Stimulated activated CD4-positive, alpha-beta T cell treated with anti-CD3 and anti-CD28 coated beads, Interleukin-12 subunit alpha, Interleukin-12 subunit beta, amount 100 ng/mL, for 4 hours (primary cell): ENCODE data around the gene ADORA1.

Experiments
- DNase-seq: peaks from one replicate; pipeline ENCODE4 v3.0.0-alpha.2; 2020

The ADORA1 gene

GRCh38 chr1:203143641-203144040, 16.1 kb downstream of the ADORA1 start:
- no peak for DNase-seq

GRCh38 chr1:203144661-203145060, 17.1 kb downstream of the ADORA1 start:
- DNase-seq, result no peak

GRCh38 chr1:203145321-203146041, 18.0 kb downstream of the ADORA1 start:
- no peak for DNase-seq

- no peak for DNase-seq
Observed at GRCh38 chr1:203146042-203146369, 18.5 kb downstream of the ADORA1 start.

- no peak for DNase-seq
Observed at GRCh38 chr1:203146537-203146936, 19.0 kb downstream of the ADORA1 start.

GRCh38 chr1:203147376-203147775, 19.9 kb downstream of the ADORA1 start:
- no peak for DNase-seq

GRCh38 chr1:203148127-203148526, 20.6 kb downstream of the ADORA1 start:
- DNase-seq, result no peak

GRCh38 chr1:203148579-203148978, 21.1 kb downstream of the ADORA1 start:
- DNase-seq, result no peak

- DNase-seq, result no peak
Observed at GRCh38 chr1:203149188-203149840, 21.8 kb downstream of the ADORA1 start.

GRCh38 chr1:203150511-203151297, 23.2 kb downstream of the ADORA1 start:
- DNase-seq, result no peak

GRCh38 chr1:203151362-203152157, 24.0 kb downstream of the ADORA1 start:
- DNase-seq, result no peak

GRCh38 chr1:203152158-203153034, 24.9 kb downstream of the ADORA1 start:
- no peak for DNase-seq

GRCh38 chr1:203153051-203153988, 25.8 kb downstream of the ADORA1 start:
- DNase-seq, result no peak

GRCh38 chr1:203153989-203154821, 26.7 kb downstream of the ADORA1 start:
- DNase-seq, result no peak

GRCh38 chr1:203156280-203156679, 28.8 kb downstream of the ADORA1 start:
- DNase-seq, result no peak

GRCh38 chr1:203158423-203158822, 30.9 kb downstream of the ADORA1 start:
- no peak for DNase-seq

- no peak for DNase-seq
Observed at GRCh38 chr1:203158960-203159665, 31.6 kb downstream of the ADORA1 start.

- no peak for DNase-seq
Observed at GRCh38 chr1:203159844-203160243, 32.3 kb downstream of the ADORA1 start.

- DNase-seq, result no peak
Observed at GRCh38 chr1:203161175-203161574, 33.6 kb downstream of the ADORA1 start.
